Measurements from ENCODE around the gene VEGFB. TPM values are rescaled to one million over a fixed set of nuclear protein-coding genes. Genes with fewer than 3 reads are reported as not detected.

VEGFB gene
- total RNA-seq, 1 donor from 2014 or later: 172 TPM

Other genes with a start within 250 kb of the VEGFB start
- gene OTUB1, start 248.1 kb upstream of the VEGFB start, total RNA-seq: 60.6 TPM
- not detected for gene FLRT1, start 198.7 kb upstream of the VEGFB start, total RNA-seq
- 15.8 TPM for gene MACROD1, start 68.5 kb upstream of the VEGFB start, total RNA-seq
- gene STIP1, start 48.4 kb upstream of the VEGFB start, total RNA-seq: 110 TPM
- gene FERMT3, start 27.9 kb upstream of the VEGFB start, total RNA-seq: 73.1 TPM
- 22.4 TPM for gene TRPT1, start 8.4 kb upstream of the VEGFB start, total RNA-seq
- gene NUDT22, start 8.3 kb upstream of the VEGFB start, total RNA-seq: 47.8 TPM
- 36.4 TPM for gene DNAJC4, start 4.0 kb upstream of the VEGFB start, total RNA-seq
- 53.9 TPM for gene FKBP2, start 6.5 kb downstream of the VEGFB start, total RNA-seq
- gene PPP1R14B, start 12.4 kb downstream of the VEGFB start, total RNA-seq: 76.5 TPM
- gene PLCB3, start 16.9 kb downstream of the VEGFB start, total RNA-seq: 32.4 TPM
- gene BAD, start 50.1 kb downstream of the VEGFB start, total RNA-seq: 58.9 TPM
- gene GPR137, start 51.3 kb downstream of the VEGFB start, total RNA-seq: 38.6 TPM
- gene KCNK4, start 56.7 kb downstream of the VEGFB start, total RNA-seq: not detected
- gene CATSPERZ, start 65.8 kb downstream of the VEGFB start, total RNA-seq: not detected
- gene ESRRA, start 70.9 kb downstream of the VEGFB start, total RNA-seq: 51.9 TPM
- gene TRMT112, start 83.0 kb downstream of the VEGFB start, total RNA-seq: 168 TPM
- gene PRDX5, start 83.5 kb downstream of the VEGFB start, total RNA-seq: 176 TPM
- gene CCDC88B, start 105.6 kb downstream of the VEGFB start, total RNA-seq: 20.7 TPM
- gene RPS6KA4, start 124.6 kb downstream of the VEGFB start, total RNA-seq: 42.4 TPM